ENCODE data around the gene DMRT2.

The DMRT2 gene

DNA sequence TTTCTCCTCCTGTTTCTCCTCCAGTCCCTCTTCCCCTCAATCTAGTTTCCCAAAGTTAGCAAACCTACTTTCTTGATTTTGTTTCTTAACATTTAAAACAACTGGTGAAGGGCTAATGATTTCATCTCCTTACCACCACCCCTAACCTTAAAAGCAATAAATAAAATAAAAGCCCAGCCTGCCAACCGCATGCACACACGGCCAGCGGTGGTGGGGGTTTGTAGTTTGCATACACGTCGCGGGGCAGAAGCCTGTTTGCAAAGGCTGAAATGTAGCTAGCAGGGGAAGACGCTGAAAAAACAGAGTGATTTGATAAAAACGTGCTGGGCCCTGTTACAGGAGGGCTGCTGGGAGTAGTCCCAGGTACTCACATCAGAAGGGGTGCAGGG, 1.9 kb upstream of the DMRT2 start:
- DNase-seq, result no peak

- DNase-seq, result no peak
Observed at GRCh38 chr9:1048811-1049210, 1.3 kb upstream of the DMRT2 start.

DNA sequence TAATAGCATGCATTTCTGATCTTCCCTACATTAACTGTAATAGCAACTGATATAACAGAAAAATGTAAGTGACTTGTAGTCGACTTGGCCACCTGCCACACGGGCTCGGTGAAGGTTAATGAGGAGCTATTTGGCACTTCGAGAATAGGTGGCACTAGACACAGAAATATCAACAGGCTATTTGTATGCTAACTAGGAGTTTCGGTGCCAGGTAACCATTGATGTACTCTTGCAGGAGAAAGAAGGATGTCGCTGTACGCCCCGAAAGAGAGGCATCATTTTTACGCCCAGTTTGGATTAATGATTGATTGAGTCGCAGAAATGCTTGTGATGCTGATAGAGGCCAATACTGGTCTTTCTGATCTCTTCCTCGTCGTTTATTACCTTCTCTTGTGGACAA, 516 bp upstream of the DMRT2 start:
- DNase-seq, result no peak

GRCh38 chr9:1051210-1051583, 1.0 kb downstream of the DMRT2 start:
- DNase-seq, result no peak

DNA sequence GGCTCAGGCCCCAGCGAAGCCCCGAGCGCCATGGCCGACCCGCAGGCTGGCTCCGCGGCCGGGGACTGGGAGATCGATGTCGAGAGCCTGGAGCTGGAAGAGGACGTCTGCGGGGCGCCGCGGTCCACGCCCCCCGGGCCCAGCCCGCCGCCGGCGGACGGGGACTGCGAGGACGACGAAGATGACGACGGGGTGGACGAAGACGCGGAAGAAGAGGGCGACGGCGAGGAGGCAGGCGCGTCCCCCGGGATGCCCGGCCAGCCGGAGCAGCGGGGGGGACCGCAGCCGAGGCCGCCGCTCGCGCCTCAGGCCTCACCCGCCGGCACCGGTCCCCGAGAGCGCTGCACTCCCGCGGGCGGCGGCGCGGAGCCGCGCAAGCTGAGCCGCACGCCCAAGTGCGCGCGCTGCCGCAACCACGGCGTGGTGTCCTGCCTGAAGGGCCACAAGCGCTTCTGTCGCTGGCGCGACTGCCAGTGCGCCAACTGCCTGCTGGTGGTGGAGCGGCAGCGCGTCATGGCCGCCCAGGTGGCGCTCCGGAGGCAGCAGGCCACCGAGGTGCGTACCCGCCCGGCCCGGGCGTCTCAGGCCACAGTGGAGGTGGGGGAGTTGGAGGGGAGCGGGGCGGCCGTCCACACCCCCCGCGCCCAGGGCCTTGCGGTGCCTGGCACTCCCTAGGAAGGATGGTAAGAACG, 1.6 kb downstream of the DMRT2 start:
- no peak for DNase-seq

DNA sequence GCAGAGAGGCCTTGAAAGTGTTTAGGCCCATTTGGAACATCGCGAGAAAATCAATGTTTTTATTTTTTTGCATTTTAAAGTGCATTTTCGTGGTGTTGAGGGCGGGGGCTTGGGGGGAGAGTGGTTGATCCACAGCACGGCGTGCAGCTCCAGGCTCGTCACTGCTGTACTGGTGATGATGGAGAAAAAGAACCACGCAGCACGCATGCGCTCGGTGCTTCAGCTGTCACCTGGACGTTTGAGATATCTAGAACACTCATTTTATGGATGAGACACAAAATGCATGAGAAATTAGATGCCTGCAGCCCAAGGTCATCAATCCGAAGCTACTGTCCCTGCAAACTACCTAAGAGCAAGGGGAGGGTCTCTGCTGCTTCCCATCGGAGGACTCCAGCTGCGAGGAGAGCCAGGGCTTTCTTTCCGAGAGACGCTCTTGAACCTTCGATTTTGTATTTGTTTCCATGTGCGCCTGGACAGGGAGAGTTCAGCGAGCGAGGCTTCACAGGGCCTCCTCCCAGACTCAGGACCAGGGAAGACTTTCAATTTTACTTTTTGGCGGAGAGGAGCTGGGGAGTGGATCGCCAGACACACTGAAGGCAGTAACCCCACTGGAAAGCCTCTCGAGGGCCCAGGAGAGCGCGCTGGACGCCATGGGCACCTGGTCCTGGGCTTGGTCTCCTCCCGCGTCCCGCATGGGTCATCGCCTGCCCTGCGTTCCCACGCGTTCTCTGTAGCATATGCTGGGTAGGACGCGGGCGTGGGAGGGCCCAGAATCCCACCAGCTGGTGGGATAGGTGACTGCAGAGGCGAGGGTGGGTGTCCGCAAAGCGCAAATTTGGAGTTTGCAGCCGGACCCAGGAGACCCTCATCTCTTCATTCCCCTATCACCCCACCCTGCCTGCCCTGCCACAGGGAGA, 2.5 kb downstream of the DMRT2 start:
- DNase-seq, result no peak

GRCh38 chr9:1053282-1053621, 3.1 kb downstream of the DMRT2 start:
- no peak for DNase-seq

DNA sequence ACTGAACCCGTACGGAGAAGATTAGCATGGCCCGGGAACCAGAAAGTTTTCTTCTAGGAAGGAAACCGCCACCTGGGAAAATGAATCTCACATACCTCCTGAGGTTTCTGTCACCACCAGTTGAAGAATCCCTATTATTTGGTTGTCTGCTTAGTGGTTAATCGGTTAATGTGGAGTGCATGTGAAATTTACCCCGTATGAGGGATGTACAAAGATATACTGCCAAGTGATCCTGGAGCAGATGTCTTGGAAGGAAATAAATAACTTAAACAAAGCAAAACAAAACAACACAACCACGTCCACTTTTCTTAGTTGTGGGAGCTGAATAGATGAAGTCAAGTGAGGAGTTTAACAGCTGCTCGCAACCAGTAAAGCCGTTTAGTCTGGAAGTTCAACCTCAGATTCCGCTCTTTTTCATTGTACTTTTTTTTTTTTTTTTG, 3.8 kb downstream of the DMRT2 start:
- DNase-seq, result no peak

GRCh38 chr9:1055166-1055565, 5.0 kb downstream of the DMRT2 start:
- DNase-seq, result no peak

DNA sequence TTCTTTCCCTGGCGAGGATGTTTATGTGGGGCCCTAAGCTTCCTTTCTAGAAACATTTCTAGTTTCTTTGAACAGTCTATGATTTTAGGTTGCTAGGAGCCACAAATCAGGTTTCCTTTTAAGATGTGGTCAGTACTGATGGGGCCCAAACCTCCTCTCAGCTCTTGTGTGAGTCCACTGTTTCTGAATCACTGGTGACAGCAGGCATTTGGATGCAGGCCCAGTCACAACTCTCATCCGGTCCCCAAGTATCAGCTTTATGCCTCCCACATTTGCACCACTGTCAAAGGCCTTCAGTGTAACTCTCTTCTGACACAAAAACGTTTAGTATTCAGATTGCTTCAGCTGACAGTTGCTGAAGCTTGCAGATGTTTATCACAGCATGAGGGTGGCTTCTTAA, 7.8 kb downstream of the DMRT2 start:
- DNase-seq, result no peak

GRCh38 chr9:1058826-1059487, 8.8 kb downstream of the DMRT2 start:
- DNase-seq, result no peak

DNA sequence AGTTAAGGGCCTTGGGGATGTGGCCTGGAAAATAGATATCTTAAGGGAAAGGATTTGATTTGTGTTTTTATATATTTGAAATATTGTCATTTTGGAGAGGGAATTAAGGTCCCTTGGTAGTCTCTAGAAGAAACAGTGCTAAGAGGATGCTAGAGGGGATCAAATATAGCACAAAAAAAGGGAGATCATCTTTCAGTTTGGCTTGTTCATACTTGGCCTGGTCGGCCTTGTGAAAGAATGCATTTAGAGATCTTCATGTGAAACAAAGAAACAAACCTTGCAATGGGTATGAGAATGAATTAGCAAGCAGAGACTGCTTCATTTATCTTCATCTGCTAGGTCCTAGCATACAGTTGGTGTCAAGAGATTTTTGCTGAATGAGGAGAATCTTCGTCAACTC, 15.0 kb downstream of the DMRT2 start:
- DNase-seq, result no peak

GRCh38 chr9:1070692-1071091, 20.5 kb downstream of the DMRT2 start:
- DNase-seq, result no peak

DNA sequence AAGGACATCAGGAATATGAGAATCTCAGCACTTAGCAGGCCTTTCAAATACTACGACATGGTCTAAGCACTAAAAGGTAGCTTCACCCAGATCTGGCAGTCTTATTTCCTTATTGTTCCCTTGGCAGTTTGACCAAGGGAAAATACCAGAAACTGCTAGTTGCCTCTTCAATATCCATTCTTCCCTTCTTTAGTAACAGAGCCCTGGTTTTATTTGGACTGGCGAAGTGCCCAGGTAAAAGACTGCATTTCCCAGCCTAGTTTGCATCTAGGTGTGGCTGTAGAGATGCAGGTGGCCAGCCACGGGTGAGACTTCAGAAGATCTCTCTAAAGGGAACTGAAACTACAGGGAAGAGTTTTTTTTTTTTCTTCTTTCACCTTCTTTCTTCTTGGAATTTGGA, 21.6 kb downstream of the DMRT2 start:
- DNase-seq, result no peak

DNA sequence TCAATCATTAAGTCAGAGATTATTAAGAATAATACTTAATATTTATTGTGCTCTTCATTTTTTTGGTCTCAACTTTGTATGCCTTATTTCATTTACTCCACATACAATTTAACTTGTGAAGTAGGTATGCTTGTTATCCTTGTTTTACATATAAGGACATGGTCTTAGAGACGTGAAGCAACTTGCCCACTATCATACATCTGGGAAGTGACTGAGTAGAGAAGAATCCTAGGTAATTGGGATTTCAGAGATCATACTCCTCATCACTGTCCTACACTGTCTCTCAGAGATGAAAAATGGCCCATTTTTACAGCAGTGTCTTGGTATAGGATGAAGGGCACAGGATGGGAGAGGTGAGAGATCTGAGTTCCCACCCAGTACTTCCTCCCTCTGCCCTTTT, 23.3 kb downstream of the DMRT2 start:
- no peak for DNase-seq

- no peak for DNase-seq
Observed at GRCh38 chr9:1077616-1078015, 27.5 kb downstream of the DMRT2 start.

- DNase-seq, result no peak
Observed at GRCh38 chr9:1083325-1083913, 33.3 kb downstream of the DMRT2 start.

DNA sequence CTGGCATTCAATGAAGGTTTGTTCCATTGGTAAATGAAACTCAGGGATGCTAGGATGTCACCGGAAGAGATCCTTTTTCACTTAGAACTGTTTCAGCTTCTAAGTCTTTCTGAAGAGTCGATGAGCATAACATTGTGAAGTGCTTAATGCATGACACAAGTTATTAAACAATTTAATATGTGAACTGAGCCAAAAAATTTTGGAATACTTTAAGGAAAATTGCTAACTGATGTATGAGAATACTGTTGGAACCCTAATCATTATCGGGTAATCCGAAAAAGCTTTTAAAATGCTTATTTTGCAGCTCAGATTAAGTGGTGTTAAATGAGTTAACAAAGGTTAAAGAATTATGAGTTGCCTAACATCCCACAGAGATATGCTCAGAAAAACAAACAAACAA, 34.9 kb downstream of the DMRT2 start:
- DNase-seq, result no peak

- no peak for DNase-seq
Observed at GRCh38 chr9:1086517-1086916, 36.4 kb downstream of the DMRT2 start.

- DNase-seq, result no peak
Observed at GRCh38 chr9:1087120-1087881, 37.1 kb downstream of the DMRT2 start.

- no peak for DNase-seq
Observed at GRCh38 chr9:1094749-1095148, 44.6 kb downstream of the DMRT2 start.

DNA sequence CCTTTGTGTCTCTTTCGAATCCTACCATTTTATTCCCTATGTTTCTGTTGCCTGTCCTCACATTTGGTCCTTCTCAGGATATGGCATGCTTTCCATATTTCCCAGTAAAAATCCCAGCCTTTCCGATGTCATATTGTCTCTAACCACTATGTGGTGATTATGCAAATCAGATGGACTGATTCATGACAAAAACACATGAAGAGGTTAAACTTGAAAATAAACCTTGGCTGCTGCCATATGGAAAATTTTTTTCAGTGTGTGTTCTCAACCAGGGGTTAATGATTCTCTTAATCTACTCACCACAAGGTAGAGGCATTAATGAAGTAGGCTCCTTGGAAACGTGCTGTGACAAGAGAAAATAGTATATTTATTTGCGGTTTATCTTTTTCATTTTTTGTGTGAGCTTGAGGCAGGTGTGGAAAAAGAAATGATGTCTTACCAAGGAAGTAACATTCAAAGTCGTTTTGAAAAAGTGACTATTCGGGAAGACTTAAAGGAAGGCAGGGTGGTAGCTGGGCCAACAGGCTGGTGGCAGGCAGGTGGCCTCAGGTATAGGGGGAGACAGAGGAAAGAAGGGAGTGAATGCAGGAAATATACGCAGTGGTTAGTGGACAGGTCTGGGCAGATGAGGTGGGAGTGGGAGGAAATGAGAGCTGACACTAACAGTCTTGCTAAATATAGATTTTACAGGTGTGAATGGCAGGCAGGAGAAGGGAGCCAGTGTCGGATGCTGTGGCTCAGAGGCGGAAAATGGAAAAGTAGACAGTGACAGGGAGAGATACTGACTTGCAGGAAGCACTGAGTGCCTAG, 46.2 kb downstream of the DMRT2 start:
- DNase-seq, result no peak
